ENCODE results near the gene DDX17. TPM values are rescaled to one million over a fixed set of nuclear protein-coding genes. Genes with fewer than 3 reads are reported as not detected.

The DDX17 gene
- total and polyA plus RNA-seq, 2 of the 8 experiments (the other 6 are each of a cell fraction or from before 2014, with no cell fraction given) = 437 to 441 TPM

DNA sequence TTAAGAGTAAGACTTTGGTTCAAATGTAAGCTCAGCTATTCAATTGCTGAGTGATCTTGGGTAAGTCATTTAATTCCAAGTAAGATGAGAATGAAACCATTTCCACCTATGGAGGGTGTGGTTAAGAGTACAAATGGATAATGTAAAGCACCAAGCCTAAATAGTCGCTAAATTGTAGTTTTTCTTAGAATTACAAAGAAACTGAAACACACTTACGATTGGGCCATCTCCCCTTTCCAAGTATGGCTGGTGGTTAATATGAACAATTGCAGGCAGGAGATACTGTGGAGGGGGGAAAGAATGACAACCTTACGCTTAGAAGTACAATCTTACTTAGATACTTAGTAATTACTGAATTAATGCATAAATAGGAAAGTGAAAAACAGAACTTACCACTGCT lies 8.2 kb downstream of the DDX17 start:
- POLR2A ChIA-PET (ENCODE audit: partially characterized antibody) = interaction anchor here (0.6 to 32.5 kb wide), 7 partner anchors 13 to 90 kb away, joined by 3 to 1102 read pairs (median 5); partner anchors contain the start of gene KDELR3
- Histone ChIP-seq H4K5ac (ENCODE audit: insufficient read length, low read depth, low read length) (no peak overlapping the region), H4K20me1 (replicated peaks in 1 of 2; ENCODE audit: control insufficient read depth in 1 of 2, insufficient read depth in 2 of 2, low read length in 2 of 2) (peaks cover 7 to 17% of the 10 kb centered on the region in 2 experiments), H3K4me3 (ENCODE audit: extremely low read depth in 1 of 4, insufficient read depth in 2 of 4, low read depth in 3 of 4, low read length in 4 of 4) (no peak overlapping the region), H3K4ac (replicated peaks; ENCODE audit: insufficient read length, low read depth, low read length) (no peak overlapping the region), H3K79me2 (ENCODE audit: control insufficient read depth in 1 of 2, insufficient read depth in 2 of 2, low read length in 2 of 2) (peaks cover 8 to 61% of the 10 kb centered on the region in 2 experiments), H3K23me2 (ENCODE audit: low read depth, low read length) (peaks cover 3% of the 10 kb centered on the region; the same call in 1 of the 2 replicates), H3K4me1 (replicated peaks in 1 of 4; ENCODE audit: control insufficient read depth in 3 of 4, insufficient read depth in 4 of 4, low read length in 3 of 4) (peaks cover 0 to 3% (median 0%) of the 10 kb centered on the region in 4 experiments; a peak in 1 of 7 replicates), H3K27me3 (replicated peaks in 1 of 4; ENCODE audit: control insufficient read depth in 3 of 4, extremely low read depth in 1 of 4, insufficient read depth in 3 of 4, low read length in 3 of 4) (no peaks in the 10 kb centered on the region), H3K79me1 (ENCODE audit: low read depth, low read length) (0 out of 2 replicates have a peak, but pooled peaks cover 3% of the 10 kb centered on the region), H4K8ac (ENCODE audit: extremely low read depth, insufficient read depth, low read length) (no peak overlapping the region), H3K9ac (replicated peaks in 1 of 4; ENCODE audit: extremely low read depth in 1 of 4, low read depth in 3 of 4, low read length in 3 of 4) (no peak overlapping the region), H3K36me3 (ENCODE audit: control insufficient read depth in 2 of 4, insufficient read depth in 4 of 4, low read length in 3 of 4) (peaks cover 50 to 100% (median 78%) of the 10 kb centered on the region in 4 experiments), H3K9me3 (ENCODE audit: insufficient read depth in 2 of 2, low read depth in 1 of 2, low read length in 1 of 2) (no peaks in the 10 kb centered on the region), H3K23ac (ENCODE audit: insufficient read length) (no peak overlapping the region), H2BK12ac (ENCODE audit: low read depth, low read length) (no peak overlapping the region), H2AK5ac (ENCODE audit: low read depth, low read length) (no peak overlapping the region), H3K4me2 (ENCODE audit: insufficient read depth in 1 of 2, low read depth in 2 of 2, low read length in 2 of 2) (no peak overlapping the region), H2BK5ac (ENCODE audit: low read depth, low read length) (no peak overlapping the region), H2BK20ac (ENCODE audit: low read length) (no peak overlapping the region), H4K91ac (replicated peaks; ENCODE audit: insufficient read length, low read length) (no peak overlapping the region), H3K56ac (replicated peaks; ENCODE audit: insufficient read length, low read depth, low read length) (no peak overlapping the region), H2BK15ac (ENCODE audit: low read length) (no peak overlapping the region), H2BK120ac (replicated peaks; ENCODE audit: low read depth, low read length) (no peak overlapping the region), H3K18ac (ENCODE audit: extremely low read depth, low read length) (no peak overlapping the region), H3K27ac (ENCODE audit: low read depth, low read length) (no peak overlapping the region), H3K14ac (ENCODE audit: insufficient read length) (no peak overlapping the region), H2AFZ (ENCODE audit: low read length) (no peak overlapping the region)
- TF ChIP-seq CHD2 (IDR thresholded peaks at IDR 0.05; ENCODE audit: low read length) (no peak), POLR2A (IDR thresholded peaks at IDR 0.05; ENCODE audit: control extremely low read depth in 1 of 2, low read depth in 2 of 2, low read length in 2 of 2) (no peak), CBX8 (IDR thresholded peaks at IDR 0.05; ENCODE audit: borderline replicate concordance, low read depth, low read length) (no peak), SP4 (IDR thresholded peaks at IDR 0.05; ENCODE audit: low read length) (no peak)
- TF ChIP-seq, protein P1, sequence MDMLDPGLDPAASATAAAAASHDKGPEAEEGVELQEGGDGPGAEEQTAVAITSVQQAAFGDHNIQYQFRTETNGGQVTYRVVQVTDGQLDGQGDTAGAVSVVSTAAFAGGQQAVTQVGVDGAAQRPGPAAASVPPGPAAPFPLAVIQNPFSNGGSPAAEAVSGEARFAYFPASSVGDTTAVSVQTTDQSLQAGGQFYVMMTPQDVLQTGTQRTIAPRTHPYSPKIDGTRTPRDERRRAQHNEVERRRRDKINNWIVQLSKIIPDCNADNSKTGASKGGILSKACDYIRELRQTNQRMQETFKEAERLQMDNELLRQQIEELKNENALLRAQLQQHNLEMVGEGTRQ (IDR thresholded peaks at IDR 0.05; ENCODE audit: low read length) = no peak
- TF ChIP-seq, protein P2, sequence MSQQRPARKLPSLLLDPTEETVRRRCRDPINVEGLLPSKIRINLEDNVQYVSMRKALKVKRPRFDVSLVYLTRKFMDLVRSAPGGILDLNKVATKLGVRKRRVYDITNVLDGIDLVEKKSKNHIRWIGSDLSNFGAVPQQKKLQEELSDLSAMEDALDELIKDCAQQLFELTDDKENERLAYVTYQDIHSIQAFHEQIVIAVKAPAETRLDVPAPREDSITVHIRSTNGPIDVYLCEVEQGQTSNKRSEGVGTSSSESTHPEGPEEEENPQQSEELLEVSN (IDR thresholded peaks at IDR 0.05) = no peak
- no peak for DNase-seq (ENCODE audit: low read depth in 1 of 2, low spot score in 2 of 2)
- CTCF ChIA-PET (ENCODE audit: partially characterized antibody) = interaction anchor here (0.5 to 1.0 kb wide), 3 partner anchors 12 to 25 kb away, joined by 3 to 7 read pairs (median 3); no protein-coding TSS in a partner anchor
- FAIRE-seq = no peak
- 88% methylated on average over 3 of the region's 3 CpGs; no CpG with 5 or more reads in 1 of the 2 experiments for WGBS, 2 experiments (ENCODE audit: extremely low coverage in 1 of 2, insufficient coverage in 1 of 2, insufficient read length in 1 of 2, insufficient replicate concordance in 2 of 2, low coverage in 1 of 2, low lambda C conversion rate in 2 of 2, missing lambda C conversion rate in 1 of 2)
